HepG2 (cell line): ENCODE data around the gene SEMA3E. TPM values are rescaled to one million over a fixed set of nuclear protein-coding genes. Genes with fewer than 3 reads are reported as not detected.

Experiments
- ATAC-seq: fragments of 200-7000 bp; cut with Tn5 transposase; 3 replicates; pipeline ENCODE4 v1.9.1; 2020; ENCODE audit warnings: mild to moderate bottlenecking, moderate library complexity
- BruUV-seq: library from RNA; stranded (reverse); fragments of 400-500 nt; replicated peaks from 2 replicates; lab custom pipeline; 2021; lab: Mats Ljungman, UMichigan
- CTCF ChIA-PET: fragments of 300-600 bp; formaldehyde crosslinking; extraction: SDS; loops from one replicate; lab custom pipeline; 2021; ENCODE audit warnings: low total read pairs, inconsistent platforms, low intra/inter-chr PET ratio; lab: Yijun Ruan, JAX
- POLR2A ChIA-PET: fragments of 350-600 bp; sonication (Branson Sonifier 250); formaldehyde crosslinking; loops from one replicate; lab custom pipeline; 2020; ENCODE audit warnings: antibody characterized with exemption, inconsistent platforms; lab: Yijun Ruan, JAX
- DNase-seq: peaks from one replicate; pipeline ENCODE4 v3.0.0-alpha.2; 2015; ENCODE audit warnings: low spot score
- FAIRE-seq: peaks from 3 replicates; lab custom pipeline; 2011; peaks lifted over from hg19 to GRCh38; lab: Jason Lieb, UNC
- H2AFZ ChIP-seq: one replicate; pipeline ENCODE4 v1.6.1; 2011; ENCODE audit warnings: low read length, inconsistent platforms
- H3K27ac ChIP-seq: fragments of 300-600 bp; 3 replicates; pipeline ENCODE4 v1.8.0; 2011; ENCODE audit warnings: mixed run types, mild to moderate bottlenecking, mixed read lengths, low read length, inconsistent platforms; ENCODE audit not compliant: insufficient read depth; ENCODE audit errors: extremely low read length
- H3K27me3 ChIP-seq, 2 experiments: fragments of 200-600 bp in 1 of 2; 2 replicates in 1 of 2; 3 replicates in 1 of 2; pipeline versions ENCODE4 v1.6.0 to v1.8.0; 2011; ENCODE audit warnings: low read length in 2 of 2, mild to moderate bottlenecking in 2 of 2, moderate library complexity in 2 of 2, inconsistent platforms in 1 of 2; ENCODE audit not compliant: insufficient read depth in 2 of 2, control insufficient read depth in 1 of 2
- H3K36me3 ChIP-seq, 2 experiments: fragments of 200-600 bp in 1 of 2; replicated peaks in 1 of 2; 2 replicates in 1 of 2; 3 replicates in 1 of 2; pipeline versions ENCODE4 v1.5.1 to v1.8.0; 2011; ENCODE audit warnings: low read length in 2 of 2, inconsistent platforms in 1 of 2; ENCODE audit not compliant: insufficient read depth in 2 of 2, control insufficient read depth in 1 of 2
- H3K4me1 ChIP-seq: 2 replicates; pipeline ENCODE4 v1.5.1; 2012; ENCODE audit warnings: low read length, inconsistent platforms; ENCODE audit not compliant: insufficient read depth
- H3K4me2 ChIP-seq: 2 replicates; pipeline ENCODE4 v1.6.0; 2011; ENCODE audit warnings: low read depth, low read length, inconsistent platforms
- H3K4me3 ChIP-seq, 3 experiments: fragments of 200-600 bp in 1 of 3; sonication (generic), shearing (Covaris generic) in 1 of 3; replicated peaks in 1 of 3; 2 replicates each; pipeline ENCODE4 v1.5.1; 2011 to 2016; ENCODE audit warnings: low read length in 3 of 3, inconsistent platforms in 2 of 3, low read depth in 2 of 3, mild to moderate bottlenecking in 2 of 3, control low read depth in 1 of 3, mixed read lengths in 1 of 3; ENCODE audit not compliant: insufficient read depth in 1 of 3
- H3K79me2 ChIP-seq: one replicate; pipeline ENCODE4 v1.6.1; 2011; ENCODE audit warnings: low read length, inconsistent platforms; ENCODE audit not compliant: insufficient read depth
- H3K9ac ChIP-seq: 2 replicates; pipeline ENCODE4 v1.6.0; 2011; ENCODE audit warnings: mild to moderate bottlenecking, low read depth, low read length, inconsistent platforms; ENCODE audit not compliant: insufficient read depth
- H3K9me3 ChIP-seq: 2 replicates; pipeline ENCODE4 v1.5.1; 2012; ENCODE audit warnings: mild to moderate bottlenecking, low read length
- H4K20me1 ChIP-seq: 2 replicates; pipeline ENCODE4 v1.6.0; 2011; ENCODE audit warnings: inconsistent platforms, mild to moderate bottlenecking, low read length, moderate library complexity; ENCODE audit not compliant: insufficient read depth
- AHR ChIP-seq: IDR thresholded peaks from 2 replicates; pipeline ENCODE4 v1.6.1; 2018; ENCODE audit warnings: missing genetic modification reagents, missing compliant biosample characterization
- EZH2 ChIP-seq: conservative IDR thresholded peaks from 2 replicates; pipeline ENCODE4 v1.6.1; 2012; ENCODE audit warnings: mild to moderate bottlenecking, low read depth, low read length, moderate library complexity
- FIP1L1 ChIP-seq: fragments of 200-400 bp; formaldehyde crosslinking; IDR thresholded peaks from 2 replicates; pipeline ENCODE4 v1.6.1; 2018; ENCODE audit warnings: low read depth, mild to moderate bottlenecking, low read length, moderate library complexity, borderline replicate concordance; ENCODE audit not compliant: insufficient read depth
- KLF6 ChIP-seq: IDR thresholded peaks from 2 replicates; pipeline ENCODE4 v1.8.0; 2016; ENCODE audit warnings: missing biosample characterization, missing genetic modification reagents
- MTF1 ChIP-seq: sonication (generic); formaldehyde crosslinking; IDR thresholded peaks from 2 replicates; pipeline ENCODE4 v1.5.0; 2020; ENCODE audit warnings: missing genetic modification reagents
- PHF8 ChIP-seq: sonication (generic); formaldehyde crosslinking; IDR thresholded peaks from 2 replicates; pipeline ENCODE4 v1.5.0; 2020; ENCODE audit warnings: missing genetic modification reagents
- SRF ChIP-seq: IDR thresholded peaks from 2 replicates; pipeline ENCODE4 v1.6.1; 2011; ENCODE audit warnings: mild to moderate bottlenecking, low read depth, low read length, moderate library complexity
- ZNF337 ChIP-seq: sonication (generic); formaldehyde crosslinking; IDR thresholded peaks from 2 replicates; pipeline ENCODE4 v1.5.1; 2020; ENCODE audit warnings: missing genetic modification reagents, low read depth, mild to moderate bottlenecking, borderline replicate concordance
- ZNF773 ChIP-seq: sonication (generic); formaldehyde crosslinking; IDR thresholded peaks from 2 replicates; pipeline ENCODE4 v1.4.0; 2020; ENCODE audit warnings: missing genetic modification reagents, borderline replicate concordance
- WGBS: methylation state at CpG from one replicate; pipeline ENCODE4 v1.1.6; 2017; ENCODE audit warnings: low lambda C conversion rate; 5-methylcytosine and 5-hydroxymethylcytosine counted together
- in situ Hi-C: cut with HindIII; loops from 2 replicates; pipeline ENCODE4 v1.10.0; 2017; ENCODE audit warnings: low pct_unique_long_range_greater_than_20kb; ENCODE audit not compliant: extremely low pct_ligation_motif_present
- intact Hi-C: fragments of 100-400 bp; cut with micrococcal nuclease; formaldehyde crosslinking; loops from one replicate; pipeline ENCODE4 v1.10.0; 2022; ENCODE audit not compliant: unreplicated experiment
- polyA plus RNA-seq, 8 experiments: library from polyadenylated mRNA; depleted of rRNA in 3 of 8; stranded (reverse) in 7 of 8; unstranded in 1 of 8; fragments of >200 nt; fragmentation: Illumina TruSeq in 4 of 8; extraction: Trizol in 4 of 8; gene quantifications; 2 replicates each; pipeline versions ENCODE4 v1.2.1 to v1.2.3, GENCODE V29; 2011 to 2016; ENCODE audit warnings: low read depth in 4 of 8, missing spikeins in 1 of 8, mixed read lengths in 1 of 8; ENCODE audit not compliant: insufficient read depth in 1 of 8
- total RNA-seq, 5 experiments: library from RNA; depleted of rRNA; stranded (reverse); fragments of >200 nt; fragmentation: Illumina TruSeq; extraction: Trizol; gene quantifications; 2 replicates each; pipeline ENCODE4 v1.2.3, GENCODE V29; 2016; ENCODE audit warnings: low read depth in 1 of 5
- TF ChIP-seq, protein P1 (sequence below): sonication (generic); formaldehyde crosslinking; IDR thresholded peaks from 2 replicates; pipeline ENCODE4 v1.5.1; 2020; ENCODE audit warnings: missing genetic modification reagents, mild to moderate bottlenecking, borderline replicate concordance

SEMA3E gene
- total and polyA plus RNA-seq, 2 of the 13 experiments (the other 11 are each of a cell fraction or from before 2014, with no cell fraction given) = not detected

DNA sequence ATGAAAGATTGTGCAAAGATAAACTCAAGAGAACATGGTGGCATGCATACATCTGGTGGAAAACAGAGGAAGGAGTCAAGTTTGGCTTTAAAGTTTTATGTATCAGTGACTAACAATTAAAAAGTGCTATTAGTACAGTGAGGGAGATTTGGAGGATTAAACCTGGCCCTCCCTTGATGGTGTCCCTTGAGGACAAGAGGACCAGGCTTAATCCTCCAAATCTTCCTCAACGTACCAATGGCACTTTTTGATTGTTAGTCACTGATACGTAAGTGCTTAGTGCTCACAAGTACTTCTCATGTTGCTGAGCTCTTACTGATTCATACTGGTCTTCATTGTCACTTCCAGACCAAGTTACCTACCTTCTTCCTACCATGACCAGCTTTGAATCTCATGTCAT, 47.2 kb upstream of the SEMA3E start:
- Histone ChIP-seq H3K9me3 (no peaks in the 10 kb centered on the region), H3K4me3 (no peak overlapping the region), H3K27ac (no peak overlapping the region), H3K4me1 (0 out of 2 replicates have a peak, but pooled peaks cover 9% of the 10 kb centered on the region), H3K9ac (no peak overlapping the region), H4K20me1 (no peaks in the 10 kb centered on the region), H2AFZ (no peak overlapping the region), H3K27me3 (no peaks in the 10 kb centered on the region), H3K4me2 (no peak overlapping the region), H3K36me3 (no peaks in the 10 kb centered on the region), H3K79me2 (no peaks in the 10 kb centered on the region)
- CTCF ChIA-PET = no interaction called here
- POLR2A ChIA-PET = no interaction called here
- 75% methylated on average over 2 of the region's 2 CpGs for WGBS
- in situ Hi-C loops = no loop called here
- ATAC-seq (no peak), FAIRE-seq (no peak), DNase-seq (no peak)
- TF ChIP-seq, protein P1, sequence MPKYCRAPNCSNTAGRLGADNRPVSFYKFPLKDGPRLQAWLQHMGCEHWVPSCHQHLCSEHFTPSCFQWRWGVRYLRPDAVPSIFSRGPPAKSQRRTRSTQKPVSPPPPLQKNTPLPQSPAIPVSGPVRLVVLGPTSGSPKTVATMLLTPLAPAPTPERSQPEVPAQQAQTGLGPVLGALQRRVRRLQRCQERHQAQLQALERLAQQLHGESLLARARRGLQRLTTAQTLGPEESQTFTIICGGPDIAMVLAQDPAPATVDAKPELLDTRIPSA (CRISPR knock-in tag) = no peak
- no peak for TF ChIP-seq EZH2
- no peak for TF ChIP-seq SRF
- TF ChIP-seq AHR (CRISPR knock-in tag) = no peak
- no peak for TF ChIP-seq ZNF337 (CRISPR knock-in tag)
- no peak for TF ChIP-seq ZNF773 (CRISPR knock-in tag)
- TF ChIP-seq KLF6 (CRISPR knock-in tag) = no peak
- TF ChIP-seq FIP1L1 = no peak
- TF ChIP-seq MTF1 = no peak
- no peak for TF ChIP-seq PHF8 (CRISPR knock-in tag)
- no TSS peak for BruUV-seq
- intact Hi-C loops = no loop called here
